Keratinocyte (primary cell): ENCODE measurements around the gene C1orf56. TPM values are rescaled to one million over a fixed set of nuclear protein-coding genes. Genes with fewer than 3 reads are reported as not detected.

Source experiments
- DNase-seq: peaks from one replicate; pipeline ENCODE4 v3.0.0-alpha.2; 2011; ENCODE audit warnings: low read depth, missing footprints, low spot score
- FAIRE-seq: peaks from 2 replicates; lab custom pipeline; 2011; peaks lifted over from hg19 to GRCh38; lab: Jason Lieb, UNC
- H2AFZ ChIP-seq: 2 replicates; pipeline ENCODE4 v1.6.0; 2012; ENCODE audit warnings: low read length, control low read depth, inconsistent platforms; ENCODE audit not compliant: control insufficient read depth
- H3K27ac ChIP-seq: 2 replicates; pipeline ENCODE4 v1.5.1; 2011; ENCODE audit warnings: low read length; ENCODE audit not compliant: control insufficient read depth, insufficient read depth
- H3K27me3 ChIP-seq: 3 replicates; pipeline ENCODE4 v1.6.0; 2011; ENCODE audit warnings: low read length; ENCODE audit not compliant: control insufficient read depth, insufficient read depth; ENCODE audit errors: extremely low read depth
- H3K36me3 ChIP-seq, 2 experiments: 2 replicates in 1 of 2; 3 replicates in 1 of 2; pipeline ENCODE4 v1.5.1; 2011; ENCODE audit warnings: low read length in 2 of 2, mild to moderate bottlenecking in 1 of 2; ENCODE audit not compliant: control insufficient read depth in 2 of 2, insufficient read depth in 2 of 2; ENCODE audit errors: extremely low read depth in 1 of 2
- H3K4me1 ChIP-seq: 3 replicates; pipeline ENCODE4 v1.5.1; 2011; ENCODE audit warnings: low read length; ENCODE audit not compliant: control insufficient read depth, insufficient read depth; ENCODE audit errors: extremely low read depth
- H3K4me2 ChIP-seq: 3 replicates; pipeline ENCODE4 v1.6.0; 2011; ENCODE audit warnings: low read depth, low read length; ENCODE audit not compliant: control insufficient read depth, insufficient read depth; ENCODE audit errors: extremely low read depth
- H3K4me3 ChIP-seq, 3 experiments: fragments of 200-600 bp in 1 of 3; sonication (generic) in 1 of 3; 2 replicates in 2 of 3; 3 replicates in 1 of 3; pipeline ENCODE4 v1.5.1; 2011 to 2016; ENCODE audit warnings: low read length in 3 of 3, mild to moderate bottlenecking in 3 of 3, control low read depth in 2 of 3, inconsistent platforms in 1 of 3, low read depth in 1 of 3, mixed read lengths in 1 of 3, mixed run types in 1 of 3, moderate library complexity in 1 of 3; ENCODE audit not compliant: control insufficient read depth in 2 of 3, insufficient read depth in 2 of 3; ENCODE audit errors: extremely low read depth in 1 of 3
- H3K79me2 ChIP-seq: 2 replicates; pipeline ENCODE4 v1.6.0; 2012; ENCODE audit warnings: low read length; ENCODE audit not compliant: control insufficient read depth, insufficient read depth
- H3K9ac ChIP-seq: 3 replicates; pipeline ENCODE4 v1.6.0; 2011; ENCODE audit warnings: low read length; ENCODE audit not compliant: control insufficient read depth, insufficient read depth; ENCODE audit errors: extremely low read depth
- H3K9me1 ChIP-seq: 3 replicates; pipeline ENCODE4 v1.6.0; 2011; ENCODE audit warnings: low read length; ENCODE audit not compliant: control insufficient read depth, insufficient read depth; ENCODE audit errors: extremely low read depth
- H3K9me3 ChIP-seq: 2 replicates; pipeline ENCODE4 v1.5.1; 2012; ENCODE audit warnings: low read depth, low read length; ENCODE audit not compliant: control insufficient read depth
- H4K20me1 ChIP-seq: 3 replicates; pipeline ENCODE4 v1.6.0; 2011; ENCODE audit warnings: low read length; ENCODE audit not compliant: control insufficient read depth, insufficient read depth; ENCODE audit errors: extremely low read depth
- CTCF ChIP-seq, 3 experiments: IDR thresholded peaks in 1 of 3; conservative IDR thresholded peaks in 1 of 3; optimal IDR thresholded peaks in 1 of 3; 2 replicates in 2 of 3; 3 replicates in 1 of 3; pipeline versions ENCODE3 to v1.5.1; 2011; ENCODE audit warnings: low read length in 3 of 3, mild to moderate bottlenecking in 3 of 3, moderate library complexity in 2 of 3, control low read depth in 1 of 3, inconsistent platforms in 1 of 3; ENCODE audit not compliant: insufficient read depth in 2 of 3; ENCODE audit errors: extremely low read depth in 1 of 3
- EZH2 ChIP-seq: IDR thresholded peaks from one replicate; pipeline ENCODE4 v1.6.1; 2012; ENCODE audit warnings: inconsistent platforms, mild to moderate bottlenecking, low read length, moderate library complexity
- dilution Hi-C: fragments of 300-500 bp; cut with MboI; formaldehyde crosslinking; loops from one replicate; pipeline ENCODE4 v1.7.0; 2020; ENCODE audit warnings: low sequenced_read_pairs; ENCODE audit not compliant: extremely low pct_ligation_motif_present
- polyA plus RNA-seq, 5 experiments: library from polyadenylated mRNA; depleted of rRNA in 3 of 5; stranded (reverse) in 3 of 5; stranded (forward) in 1 of 5; unstranded in 1 of 5; fragments of >200 nt; gene quantifications; 1 replicate in 1 of 5; 2 replicates in 3 of 5; 3 replicates in 1 of 5; pipeline versions ENCODE4 v1.2.1 to v1.2.3, GENCODE V29; 2011 to 2012; ENCODE audit warnings: missing spikeins in 2 of 5, low read depth in 1 of 5, low replicate concordance in 1 of 5

C1orf56 gene
- polyA plus RNA-seq, 1 donor (not counting 4 experiments of a cell fraction or from before 2014, with no cell fraction given): 0.26 TPM

GRCh38 chr1:151050051-151050688 lies 2.6 kb downstream of the C1orf56 start:
- H3K27me3 ChIP-seq: no peaks in the 10 kb centered on the region
- H2AFZ ChIP-seq: no peak overlapping the region
- no peak overlapping the region for H3K4me2 ChIP-seq
- H3K27ac ChIP-seq: no peak overlapping the region
- H4K20me1 ChIP-seq: peaks cover 2% of the 10 kb centered on the region
- H3K9me1 ChIP-seq: peaks cover 3% of the 10 kb centered on the region
- H3K4me1 ChIP-seq: peaks cover 20% of the 10 kb centered on the region
- no peak overlapping the region for H3K4me3 ChIP-seq
- H3K36me3 ChIP-seq: peaks cover 28 to 36% of the 10 kb centered on the region in 2 experiments
- dilution Hi-C loops: no loop called here
- DNase-seq (no peak), FAIRE-seq (no peak)
- H3K9me3 ChIP-seq: no peaks in the 10 kb centered on the region
- H3K79me2 ChIP-seq: peaks cover 5% of the 10 kb centered on the region
- TF ChIP-seq CTCF (optimal IDR thresholded peaks at IDR 0.05 in 1 of 3, IDR thresholded peaks at IDR 0.05 in 1 of 3, conservative IDR thresholded peaks at IDR 0.05 in 1 of 3; ENCODE audit: extremely low read depth in 1 of 3, insufficient read depth in 2 of 3, low read length in 3 of 3) (no peak), EZH2 (no peak)
- no peak overlapping the region for H3K9ac ChIP-seq

- TF ChIP-seq CTCF (optimal IDR thresholded peaks at IDR 0.05 in 1 of 3, IDR thresholded peaks at IDR 0.05 in 1 of 3, conservative IDR thresholded peaks at IDR 0.05 in 1 of 3; ENCODE audit: extremely low read depth in 1 of 3, insufficient read depth in 2 of 3, low read length in 3 of 3): no peak
- TF ChIP-seq EZH2: no peak
- no peak overlapping the region for H3K9ac ChIP-seq
- H3K27me3 ChIP-seq: no peaks in the 10 kb centered on the region
- H4K20me1 ChIP-seq: peaks cover 12% of the 10 kb centered on the region
- H2AFZ ChIP-seq: no peak overlapping the region
- dilution Hi-C loops: no loop called here
- peaks cover 18% of the 10 kb centered on the region for H3K79me2 ChIP-seq
- H3K27ac ChIP-seq: no peak overlapping the region
- H3K4me1 ChIP-seq: peaks cover 33% of the 10 kb centered on the region
- H3K36me3 ChIP-seq: peaks cover 40 to 49% of the 10 kb centered on the region in 2 experiments
- no peak overlapping the region for H3K4me3 ChIP-seq
- H3K9me1 ChIP-seq: peaks cover 9% of the 10 kb centered on the region
- H3K9me3 ChIP-seq: no peaks in the 10 kb centered on the region
- DNase-seq (no peak), FAIRE-seq (no peak)
- H3K4me2 ChIP-seq: no peak overlapping the region
These were observed 3.9 kb downstream of the C1orf56 start for GRCh38 chr1:151051356-151052009.
